Ishikawa (cell line): Measurements from ENCODE around the gene EEF2K.

Experiments
- CEBPB ChIP-seq: IDR thresholded peaks from 2 replicates; pipeline ENCODE4 v1.6.1; 2012
- EGR1 ChIP-seq: IDR thresholded peaks from 2 replicates; pipeline ENCODE4 v1.6.1; 2012
- EP300 ChIP-seq: IDR thresholded peaks from 2 replicates; pipeline ENCODE4 v1.6.1; 2012; ENCODE audit warnings: borderline replicate concordance
- FOXM1 ChIP-seq: IDR thresholded peaks from 2 replicates; pipeline ENCODE4 v1.6.1; 2012; ENCODE audit warnings: low read depth, borderline replicate concordance
- MAX ChIP-seq: IDR thresholded peaks from 2 replicates; pipeline ENCODE4 v1.6.1; 2012
- RAD21 ChIP-seq: IDR thresholded peaks from 2 replicates; pipeline ENCODE4 v1.6.1; 2012; ENCODE audit warnings: low read depth
- REST ChIP-seq: IDR thresholded peaks from 2 replicates; pipeline ENCODE4 v1.6.1; 2012; ENCODE audit warnings: low read depth, mild to moderate bottlenecking
- TAF1 ChIP-seq: IDR thresholded peaks from 2 replicates; pipeline ENCODE4 v1.6.1; 2012; ENCODE audit warnings: low read depth, mild to moderate bottlenecking
- TCF12 ChIP-seq: IDR thresholded peaks from 2 replicates; pipeline ENCODE4 v1.6.1; 2012; ENCODE audit warnings: low read depth
- TEAD4 ChIP-seq: IDR thresholded peaks from 2 replicates; pipeline ENCODE4 v1.6.1; 2012
- USF1 ChIP-seq: IDR thresholded peaks from 2 replicates; pipeline ENCODE4 v1.6.1; 2012
- YY1 ChIP-seq: IDR thresholded peaks from 2 replicates; pipeline ENCODE4 v1.6.1; 2012; ENCODE audit warnings: low read depth
- ZBTB7A ChIP-seq: IDR thresholded peaks from 2 replicates; pipeline ENCODE4 v1.6.1; 2012; ENCODE audit warnings: low read depth

- TF ChIP-seq EP300 (no peak), YY1 (no peak), TCF12 (no peak), TAF1 (no peak), USF1 (no peak), TEAD4 (no peak), RAD21 (no peak), REST (no peak), MAX (no peak), EGR1 (no peak), ZBTB7A (0 out of 2 replicates have a peak, but pooled peaks have one; percentile 76), CEBPB (no peak), FOXM1 (no peak)
Measured at GRCh38 chr16:22296225-22297113, 90.4 kb downstream of the EEF2K start.
